IPS-18c (cell line): ENCODE data around the gene SEL1L.
"Not testable (repeated sequence)": the region's sequence is repeated elsewhere in the genome, so short reads cannot be mapped to it uniquely, and the experiment has no call there.

ENCODE experiments used
- H3K4me3 ChIP-seq: 2 replicates; pipeline ENCODE4 v1.7.0; 2013; ENCODE audit warnings: low read depth, mild to moderate bottlenecking, low read length, moderate library complexity; ENCODE audit not compliant: insufficient read depth
- H3K9me3 ChIP-seq: one replicate; pipeline ENCODE4 v1.6.1; 2013; ENCODE audit warnings: mild to moderate bottlenecking, low read length, moderate library complexity; ENCODE audit not compliant: control insufficient read depth, insufficient read depth

The SEL1L gene

GRCh38 chr14:81437244-81437643 lies 96.4 kb downstream of the SEL1L start:
- Histone ChIP-seq H3K4me3 (no peak overlapping the region), H3K9me3 (no peaks in the 10 kb centered on the region)

GRCh38 chr14:81436296-81437138 lies 97.1 kb downstream of the SEL1L start:
- H3K4me3 ChIP-seq: peak overlapping the region; percentile 56

GRCh38 chr14:81435391-81436295 lies 98.0 kb downstream of the SEL1L start:
- Histone ChIP-seq H3K9me3 (no peaks in the 10 kb centered on the region), H3K4me3 (peak overlapping the region; percentile 56)

More at GRCh38 chr14:81436296-81437138, 97.1 kb downstream of the SEL1L start:
- no peaks in the 10 kb centered on the region for H3K9me3 ChIP-seq

GRCh38 chr14:81435048-81435390 lies 98.6 kb downstream of the SEL1L start:
- H3K9me3 ChIP-seq: no peaks in the 10 kb centered on the region
- peak overlapping the region; percentile 56 for H3K4me3 ChIP-seq

- peak overlapping the region; percentile 34; the same call in 1 of the 2 replicates for H3K4me3 ChIP-seq
- H3K9me3 ChIP-seq: no peaks in the 10 kb centered on the region
Measured at GRCh38 chr14:81434230-81434629, 99.4 kb downstream of the SEL1L start.

GRCh38 chr14:81433378-81433777 lies 100.3 kb downstream of the SEL1L start:
- no peak overlapping the region for H3K4me3 ChIP-seq
- no peaks in the 10 kb centered on the region for H3K9me3 ChIP-seq

GRCh38 chr14:81432219-81432661 lies 101.4 kb downstream of the SEL1L start:
- Histone ChIP-seq H3K9me3 (no peaks in the 10 kb centered on the region), H3K4me3 (no peak overlapping the region)

GRCh38 chr14:81430235-81430634 lies 103.4 kb downstream of the SEL1L start:
- no peak overlapping the region for H3K4me3 ChIP-seq
- H3K9me3 ChIP-seq: no peaks in the 10 kb centered on the region

GRCh38 chr14:81429749-81430148 lies 103.9 kb downstream of the SEL1L start:
- H3K9me3 ChIP-seq, H3K4me3 ChIP-seq: not testable (repeated sequence)

- Histone ChIP-seq H3K9me3 (no peaks in the 10 kb centered on the region), H3K4me3 (no peak overlapping the region)
Measured at GRCh38 chr14:81429028-81429427, 104.6 kb downstream of the SEL1L start.

GRCh38 chr14:81427348-81428058 lies 106.2 kb downstream of the SEL1L start:
- H3K9me3 ChIP-seq: no peaks in the 10 kb centered on the region
- H3K4me3 ChIP-seq: no peak overlapping the region

- Histone ChIP-seq H3K4me3 (no peak overlapping the region), H3K9me3 (no peaks in the 10 kb centered on the region)
Measured at GRCh38 chr14:81423504-81423903, 110.1 kb downstream of the SEL1L start.
